IMR-90 (cell line): ENCODE results near the gene HMGCL. TPM values are rescaled to one million over a fixed set of nuclear protein-coding genes. Genes with fewer than 3 reads are reported as not detected.
"Not testable (repeated sequence)": the region's sequence is repeated elsewhere in the genome, so short reads cannot be mapped to it uniquely, and the experiment has no call there.

Source experiments
- ATAC-seq: fragments of 200-7000 bp; cut with Tn5 transposase; 2 replicates; pipeline ENCODE4 v1.9.1; 2020; ENCODE audit warnings: low read depth, mild to moderate bottlenecking, moderate library complexity
- BruUV-seq: library from RNA; stranded (reverse); fragments of 400-500 nt; replicated peaks from 2 replicates; lab custom pipeline; 2021; lab: Mats Ljungman, UMichigan
- CTCF ChIA-PET: fragments of 300-600 bp; formaldehyde crosslinking; extraction: SDS; loops from one replicate; lab custom pipeline; 2021; ENCODE audit warnings: antibody characterized with exemption; lab: Yijun Ruan, JAX
- POLR2A ChIA-PET: fragments of 300-600 bp; sonication (Branson Sonifier 250); formaldehyde crosslinking; loops from one replicate; lab custom pipeline; 2022; ENCODE audit warnings: antibody characterized with exemption; ENCODE audit not compliant: unreplicated experiment; lab: Charles Lee
- DNase-seq: peaks from one replicate; pipeline ENCODE4 v3.0.0; 2013
- H2AFZ ChIP-seq: replicated peaks from 2 replicates; pipeline ENCODE3; 2013; ENCODE audit warnings: low read length, mild to moderate bottlenecking; ENCODE audit not compliant: poor library complexity
- H2AK5ac ChIP-seq: 2 replicates; pipeline ENCODE4 v1.6.1; 2013; ENCODE audit warnings: low read depth, low read length, inconsistent platforms
- H2AK9ac ChIP-seq: replicated peaks from 2 replicates; pipeline ENCODE3; 2013; ENCODE audit warnings: mild to moderate bottlenecking, low read depth, low read length, moderate library complexity; ENCODE audit not compliant: poor library complexity
- H2BK120ac ChIP-seq: 2 replicates; pipeline ENCODE4 v1.6.1; 2013; ENCODE audit warnings: low read depth, low read length, inconsistent platforms
- H2BK15ac ChIP-seq: 3 replicates; pipeline ENCODE4 v1.6.1; 2013; ENCODE audit warnings: low read depth, low read length, inconsistent platforms
- H2BK20ac ChIP-seq: 2 replicates; pipeline ENCODE4 v1.6.1; 2013; ENCODE audit warnings: low read depth, mild to moderate bottlenecking, inconsistent platforms, low read length, moderate library complexity
- H2BK5ac ChIP-seq: 2 replicates; pipeline ENCODE4 v1.6.1; 2013; ENCODE audit warnings: mild to moderate bottlenecking, low read depth, low read length, inconsistent platforms; ENCODE audit not compliant: poor library complexity, severe bottlenecking
- H3K14ac ChIP-seq: replicated peaks from 2 replicates; pipeline ENCODE4 v1.6.1; 2013; ENCODE audit warnings: low read depth, low read length, inconsistent platforms
- H3K18ac ChIP-seq: 2 replicates; pipeline ENCODE4 v1.6.1; 2013; ENCODE audit warnings: low read depth, low read length, control low read depth
- H3K23ac ChIP-seq: 2 replicates; pipeline ENCODE4 v1.6.1; 2013; ENCODE audit warnings: low read depth, low read length, inconsistent platforms
- H3K27ac ChIP-seq: 2 replicates; pipeline ENCODE4 v1.5.1; 2013; ENCODE audit warnings: mild to moderate bottlenecking, control low read depth, low read length; ENCODE audit not compliant: insufficient read depth
- H3K27me3 ChIP-seq: 2 replicates; pipeline ENCODE4 v1.6.1; 2013; ENCODE audit warnings: low read length; ENCODE audit not compliant: control insufficient read depth, insufficient read depth
- H3K36me3 ChIP-seq: 2 replicates; pipeline ENCODE4 v1.6.1; 2013; ENCODE audit warnings: low read length, mixed read lengths; ENCODE audit not compliant: control insufficient read depth, insufficient read depth
- H3K4ac ChIP-seq: 2 replicates; pipeline ENCODE4 v1.6.1; 2013; ENCODE audit warnings: low read depth, low read length, inconsistent platforms
- H3K4me1 ChIP-seq: 2 replicates; pipeline ENCODE4 v1.6.1; 2013; ENCODE audit warnings: low read length, mixed read lengths; ENCODE audit not compliant: control insufficient read depth, insufficient read depth
- H3K4me2 ChIP-seq: 2 replicates; pipeline ENCODE4 v1.6.1; 2013; ENCODE audit warnings: low read depth, mild to moderate bottlenecking, control low read depth, low read length, moderate library complexity
- H3K4me3 ChIP-seq: 2 replicates; pipeline ENCODE4 v1.5.1; 2013; ENCODE audit warnings: low read depth, mild to moderate bottlenecking, control low read depth, low read length, moderate library complexity; ENCODE audit not compliant: insufficient read depth
- H3K56ac ChIP-seq: 2 replicates; pipeline ENCODE4 v1.6.1; 2013; ENCODE audit warnings: low read length, inconsistent platforms; ENCODE audit not compliant: insufficient read depth; ENCODE audit errors: extremely low read depth
- H3K79me1 ChIP-seq, 2 experiments: 2 replicates each; pipeline ENCODE4 v1.6.1; 2013; ENCODE audit warnings: low read length in 2 of 2, inconsistent platforms in 1 of 2, low read depth in 1 of 2
- H3K9ac ChIP-seq: 2 replicates; pipeline ENCODE4 v1.6.1; 2013; ENCODE audit warnings: low read depth, low read length, control low read depth
- H3K9me1 ChIP-seq: 2 replicates; pipeline ENCODE4 v1.6.1; 2013; ENCODE audit warnings: low read length, inconsistent platforms; ENCODE audit not compliant: insufficient read depth
- H3K9me3 ChIP-seq: 2 replicates; pipeline ENCODE4 v1.6.1; 2013; ENCODE audit warnings: low read length; ENCODE audit not compliant: control insufficient read depth, insufficient read depth
- H4K20me1 ChIP-seq: 2 replicates; pipeline ENCODE4 v1.6.1; 2013; ENCODE audit warnings: low read length, inconsistent platforms; ENCODE audit not compliant: insufficient read depth
- H4K5ac ChIP-seq: 2 replicates; pipeline ENCODE4 v1.6.1; 2013; ENCODE audit warnings: mild to moderate bottlenecking, low read depth, low read length, control low read depth
- H4K8ac ChIP-seq, 2 experiments: 2 replicates each; pipeline ENCODE4 v1.6.1; 2013; ENCODE audit warnings: low read depth in 2 of 2, low read length in 2 of 2, control low read depth in 1 of 2, inconsistent platforms in 1 of 2
- H4K91ac ChIP-seq: 2 replicates; pipeline ENCODE4 v1.6.1; 2013; ENCODE audit warnings: low read depth, low read length, inconsistent platforms; ENCODE audit not compliant: insufficient read depth
- CTCF ChIP-seq: conservative IDR thresholded peaks from 2 replicates; pipeline ENCODE4 v1.5.1; 2012; ENCODE audit warnings: mild to moderate bottlenecking, low read depth, low read length, improper control_type of control experiment
- POLR2A ChIP-seq: IDR thresholded peaks from 2 replicates; pipeline ENCODE4 v1.6.1; 2012; ENCODE audit warnings: mild to moderate bottlenecking, low read depth, low read length
- RAD21 ChIP-seq: IDR thresholded peaks from 2 replicates; pipeline ENCODE4 v1.6.1; 2012; ENCODE audit warnings: low read length, improper control_type of control experiment
- WGBS, 2 experiments: methylation state at CpG; one replicate each; pipeline versions ENCODE4 v1.1.5 to v1.1.7; 2013; ENCODE audit warnings: missing lambda C conversion rate in 2 of 2; ENCODE audit not compliant: insufficient read length in 1 of 2; ENCODE audit errors: extremely low coverage in 2 of 2; 5-methylcytosine and 5-hydroxymethylcytosine counted together
- dilution Hi-C: fragments of 300-500 bp; cut with HindIII; formaldehyde crosslinking; loops from one replicate; pipeline ENCODE4 v1.14.3; 2018; ENCODE audit warnings: low sequenced_read_pairs; ENCODE audit not compliant: unreplicated experiment
- in situ Hi-C: fragments of 300-500 bp; cut with MboI; formaldehyde crosslinking; loops from 3 replicates; pipeline ENCODE4 v1.14.3; 2019; ENCODE audit warnings: low sequenced_read_pairs, inconsistent platforms, mixed read lengths
- intact Hi-C: fragments of 100-400 bp; cut with micrococcal nuclease; formaldehyde crosslinking; loops from 2 replicates; pipeline ENCODE4 v1.10.0; 2022
- polyA plus RNA-seq, 3 experiments: library from polyadenylated mRNA; depleted of rRNA; stranded (reverse); fragments of >200 nt; gene quantifications; 2 replicates each; pipeline ENCODE4 v1.2.3, GENCODE V29; 2012; ENCODE audit warnings: low replicate concordance in 1 of 3
- total RNA-seq: library from RNA; depleted of rRNA; stranded (reverse); fragments of >200 nt; gene quantifications from 2 replicates; pipeline ENCODE4 v1.2.3, GENCODE V29; 2012

The HMGCL gene
- total and polyA plus RNA-seq, 2 of the 4 experiments (the other 2 are of a cell fraction), result 30.6 to 33.5 TPM

- Histone ChIP-seq H2AK5ac (no peak overlapping the region), H4K8ac (no peak overlapping the region), H4K5ac (no peak overlapping the region), H3K4me3 (no peak overlapping the region), H3K79me1 (no peaks in the 10 kb centered on the region), H2AFZ (no peak overlapping the region), H3K14ac (no peak overlapping the region), H3K18ac (no peak overlapping the region), H3K27me3 (peaks cover 4% of the 10 kb centered on the region; the same call in 1 of the 2 replicates), H3K4me1 (no peaks in the 10 kb centered on the region), H3K9me3 (no peaks in the 10 kb centered on the region), H4K20me1 (no peaks in the 10 kb centered on the region), H3K9me1 (no peaks in the 10 kb centered on the region), H3K27ac (no peak overlapping the region), H3K9ac (no peak overlapping the region), H2BK5ac (no peak overlapping the region), H2BK20ac (no peak overlapping the region), H3K4ac (no peak overlapping the region), H3K4me2 (no peak overlapping the region), H3K56ac (no peak overlapping the region), H3K36me3 (no peaks in the 10 kb centered on the region), H2BK15ac (no peak overlapping the region), H4K91ac (no peak overlapping the region), H2AK9ac (no peak overlapping the region), H3K23ac (no peak overlapping the region), H2BK120ac (no peak overlapping the region)
- no CpG with 5 or more reads among the region's 2 CpGs for WGBS, 2 experiments
- ATAC-seq (no peak), DNase-seq (no peak)
- POLR2A ChIA-PET, result no interaction called here
- CTCF ChIA-PET, result interaction anchor here (0.9 to 1.3 kb wide), 2 partner anchors 14 to 44 kb away, joined by 4 read pairs; partner anchors contain the start of gene FUCA1
- TF ChIP-seq POLR2A, result no peak
- peak; percentile 33 for TF ChIP-seq CTCF
- TF ChIP-seq RAD21, result peak; percentile 37; the same call in 1 of the 2 replicates
- dilution Hi-C loops (no loop called here), in situ Hi-C loops (no loop called here), intact Hi-C loops (loop anchor here (5.0 kb wide), 1 partner anchor 82 kb away; no protein-coding TSS in a partner anchor)
- no TSS peak for BruUV-seq
Observed at GRCh38 chr1:23854568-23854967, 29.3 kb upstream of the HMGCL start.

GRCh38 chr1:23853124-23853523 is 27.9 kb upstream of the HMGCL start:
- H3K4me1 ChIP-seq, H2BK120ac ChIP-seq, POLR2A ChIA-PET, ATAC-seq, H2BK15ac ChIP-seq, H4K20me1 ChIP-seq, H4K8ac ChIP-seq, H2AK5ac ChIP-seq, H3K23ac ChIP-seq, H2AFZ ChIP-seq, H3K4ac ChIP-seq, H3K18ac ChIP-seq, H2AK9ac ChIP-seq, H3K79me1 ChIP-seq, H3K36me3 ChIP-seq, H3K9me3 ChIP-seq, DNase-seq, H2BK20ac ChIP-seq, H4K5ac ChIP-seq, in situ Hi-C loops, CTCF ChIA-PET, H3K4me3 ChIP-seq, BruUV-seq, H3K9me1 ChIP-seq, H3K56ac ChIP-seq, dilution Hi-C loops, H3K4me2 ChIP-seq, H3K14ac ChIP-seq, H3K27ac ChIP-seq, H2BK5ac ChIP-seq, H4K91ac ChIP-seq, H3K27me3 ChIP-seq, H3K9ac ChIP-seq: not testable (repeated sequence)
- no CpG with 5 or more reads among the region's 34 CpGs for WGBS, 2 experiments
- intact Hi-C loops, result loop anchor here (5.0 kb wide), 1 partner anchor 81 kb away; no protein-coding TSS in a partner anchor
